Measurements from ENCODE around the gene C9. TPM values are rescaled to one million over a fixed set of nuclear protein-coding genes. Genes with fewer than 3 reads are reported as not detected.
"Not testable (repeated sequence)": the region's sequence is repeated elsewhere in the genome, so short reads cannot be mapped to it uniquely, and the experiment has no call there.

The C9 gene
- total RNA-seq, 5 donors from 2014 or later (not counting 1 experiment from before 2014, with no cell fraction given), result 0.41 to 0.59 (median 0.44) TPM; not detected in 2

DNA sequence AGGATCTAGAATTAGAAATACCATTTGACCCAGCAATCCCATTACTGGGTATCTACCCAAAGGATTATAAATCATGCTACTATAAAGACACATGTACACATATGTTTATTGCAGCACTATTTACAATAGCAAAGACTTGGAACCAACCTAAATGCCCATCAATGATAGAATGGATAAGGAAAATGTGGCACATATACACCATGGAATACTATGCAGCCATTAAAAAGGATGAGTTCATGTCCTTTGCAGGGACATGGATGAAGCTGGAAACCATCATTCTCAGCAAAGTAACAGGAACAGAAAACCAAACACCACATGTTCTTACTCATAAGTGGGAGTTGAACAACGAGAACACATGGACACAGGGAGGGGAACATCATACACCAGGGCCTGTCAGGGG, 129.8 kb downstream of the C9 start:
- H3K4me3 Mint-ChIP-seq; DNase-seq; CTCF ChIA-PET; H3K4me1 ChIP-seq (ENCODE audit: control insufficient read depth in 1 of 2, extremely low read depth in 1 of 2, insufficient read depth in 2 of 2, low read length in 2 of 2); H3K4me3 ChIP-seq (ENCODE audit: control insufficient read depth in 1 of 2, extremely low read depth in 1 of 2, low read length in 1 of 2); H3K27ac ChIP-seq (ENCODE audit: low read length); ATAC-seq (replicated peaks in 1 of 4); H3K36me3 ChIP-seq (ENCODE audit: control insufficient read depth in 2 of 2, extremely low read depth in 1 of 2, insufficient read depth in 1 of 2, low read length in 1 of 2); H3K36me3 Mint-ChIP-seq; H3K9me3 Mint-ChIP-seq; H3K27ac Mint-ChIP-seq; H3K9me3 ChIP-seq; H3K27me3 ChIP-seq (replicated peaks in 1 of 2; ENCODE audit: control insufficient read depth in 2 of 2, extremely low read depth in 1 of 2, insufficient read depth in 2 of 2, low read length in 1 of 2); H3K27me3 Mint-ChIP-seq: not testable (repeated sequence)
- no CpG with 5 or more reads among the region's 1 CpG for WGBS (ENCODE audit: insufficient coverage)
- peaks cover 17 to 26% (median 18%) of the 10 kb centered on the region in 3 donors for H3K4me1 Mint-ChIP-seq
- POLR2A ChIA-PET, result interaction anchor here in 1 of 2 donors (0.6 kb wide), 1 partner anchor 23 kb away, joined by 3 read pairs; no protein-coding TSS in a partner anchor

Other genes starting within 250 kb of the C9 start
- 100 to 1,000 TPM; 372 to 769 (median 428) TPM for gene FYB1, start 144.9 kb downstream of the C9 start, total RNA-seq
- 1 to 10 TPM in 1 of 5 donors, under 1 TPM in 4; 0.47 to 1.1 (median 0.78) TPM for gene DAB2, start 60.5 kb upstream of the C9 start, total RNA-seq